SU-DHL-6 (cell line): ENCODE data around the gene CTNNBIP1.

Experiments
- H2AFZ ChIP-seq: fragments of 200-600 bp; sonication (generic); 2 replicates; pipeline ENCODE4 v1.6.1; 2014; ENCODE audit warnings: low read depth, mild to moderate bottlenecking, moderate library complexity, mixed read lengths, antibody characterized with exemption, low read length; ENCODE audit not compliant: severe bottlenecking
- H3F3A ChIP-seq: fragments of 200-600 bp; shearing (Covaris generic); 2 replicates; pipeline ENCODE4 v1.6.0; 2016; ENCODE audit warnings: antibody characterized with exemption, mild to moderate bottlenecking; ENCODE audit not compliant: insufficient read depth
- H3K27ac ChIP-seq: fragments of 200-600 bp; sonication (generic); 2 replicates; pipeline ENCODE4 v1.5.1; 2016; ENCODE audit warnings: low read depth, mild to moderate bottlenecking, low read length, moderate library complexity, mixed read lengths
- H3K27me3 ChIP-seq: fragments of 200-600 bp; sonication (generic), shearing (Covaris generic); 2 replicates; pipeline ENCODE4 v1.6.0; 2014; ENCODE audit warnings: mild to moderate bottlenecking, low read length
- H3K36me3 ChIP-seq: fragments of 200-600 bp; sonication (generic); 2 replicates; pipeline ENCODE4 v1.6.1; 2014; ENCODE audit warnings: mild to moderate bottlenecking, low read length, mixed read lengths
- H3K4me2 ChIP-seq: fragments of 300-600, 200-600 bp; shearing (Covaris generic), sonication (generic); 2 replicates; pipeline ENCODE4 v1.6.0; 2014; ENCODE audit warnings: low read length, low read depth, mild to moderate bottlenecking; ENCODE audit not compliant: poor library complexity, severe bottlenecking
- H3K4me3 ChIP-seq: fragments of 200-600 bp; sonication (generic); 2 replicates; pipeline ENCODE4 v1.5.1; 2014; ENCODE audit warnings: antibody characterized with exemption, low read length, mild to moderate bottlenecking, mixed read lengths; ENCODE audit not compliant: insufficient read depth, poor library complexity, severe bottlenecking
- H3K79me2 ChIP-seq: fragments of 200-600 bp; sonication (generic); 2 replicates; pipeline ENCODE4 v1.6.1; 2014; ENCODE audit warnings: mild to moderate bottlenecking, low read length, moderate library complexity; ENCODE audit not compliant: insufficient read depth
- H3K9ac ChIP-seq: fragments of 200-600 bp; sonication (generic); 2 replicates; pipeline ENCODE4 v1.7.0; 2014; ENCODE audit warnings: mild to moderate bottlenecking, low read length
- H3K9me2 ChIP-seq: fragments of 200-600 bp; sonication (generic); replicated peaks from 2 replicates; pipeline ENCODE4 v1.6.1; 2014; ENCODE audit warnings: low read length; ENCODE audit not compliant: insufficient read depth
- H3K9me3 ChIP-seq: fragments of 200-600 bp; sonication (generic); 2 replicates; pipeline ENCODE4 v1.6.1; 2014; ENCODE audit warnings: low read length, mixed read lengths; ENCODE audit not compliant: insufficient read depth
- H4K20me1 ChIP-seq: fragments of 200-600 bp; sonication (generic); 2 replicates; pipeline ENCODE4 v1.6.1; 2014; ENCODE audit warnings: low read depth, mild to moderate bottlenecking, antibody characterized with exemption, low read length, moderate library complexity, mixed read lengths
- CTCF ChIP-seq: fragments of 200-600 bp; sonication (generic); IDR thresholded peaks from one replicate; pipeline ENCODE4 v1.5.1; 2017; ENCODE audit warnings: antibody characterized with exemption, mild to moderate bottlenecking, low read length, moderate library complexity; ENCODE audit not compliant: insufficient read depth, poor library complexity, severe bottlenecking
- EZH2phosphoT487 ChIP-seq: fragments of 200-600 bp; sonication (generic), shearing (Covaris generic); conservative IDR thresholded peaks from 2 replicates; pipeline ENCODE4 v1.6.1; 2018; ENCODE audit warnings: mild to moderate bottlenecking, antibody characterized with exemption, low read length, moderate library complexity, mixed read lengths

The CTNNBIP1 gene

GRCh38 chr1:9846611-9847171 lies 63.4 kb downstream of the CTNNBIP1 start:
- Histone ChIP-seq H3K27me3 (no peaks in the 10 kb centered on the region), H3K4me2 (no peak overlapping the region), H3K4me3 (no peak overlapping the region), H3K9me3 (no peaks in the 10 kb centered on the region), H3K9ac (no peak overlapping the region), H3K36me3 (no peaks in the 10 kb centered on the region), H3F3A (peaks cover 24% of the 10 kb centered on the region), H3K27ac (no peak overlapping the region), H3K79me2 (peaks cover 11% of the 10 kb centered on the region), H3K9me2 (no peaks in the 10 kb centered on the region), H2AFZ (no peak overlapping the region), H4K20me1 (no peaks in the 10 kb centered on the region)
- no peak for TF ChIP-seq CTCF
- TF ChIP-seq EZH2phosphoT487: no peak

GRCh38 chr1:9845914-9846313 lies 64.2 kb downstream of the CTNNBIP1 start:
- Histone ChIP-seq H3K79me2 (peaks cover 4% of the 10 kb centered on the region), H4K20me1 (no peaks in the 10 kb centered on the region), H3K4me3 (no peak overlapping the region), H3K4me2 (no peak overlapping the region), H3F3A (peaks cover 24% of the 10 kb centered on the region), H3K36me3 (no peaks in the 10 kb centered on the region), H3K27me3 (no peaks in the 10 kb centered on the region), H3K27ac (no peak overlapping the region), H3K9me2 (no peaks in the 10 kb centered on the region), H2AFZ (no peak overlapping the region), H3K9me3 (no peaks in the 10 kb centered on the region), H3K9ac (no peak overlapping the region)
- TF ChIP-seq EZH2phosphoT487 (no peak), CTCF (no peak)

GRCh38 chr1:9844756-9845155 lies 65.3 kb downstream of the CTNNBIP1 start:
- Histone ChIP-seq H3K27ac (no peak overlapping the region), H3K4me2 (no peak overlapping the region), H3K9me3 (no peaks in the 10 kb centered on the region), H3F3A (peaks cover 15% of the 10 kb centered on the region), H3K9ac (no peak overlapping the region), H3K9me2 (no peaks in the 10 kb centered on the region), H3K27me3 (no peaks in the 10 kb centered on the region), H3K4me3 (no peak overlapping the region), H2AFZ (no peak overlapping the region), H4K20me1 (no peaks in the 10 kb centered on the region), H3K36me3 (no peaks in the 10 kb centered on the region), H3K79me2 (no peaks in the 10 kb centered on the region)
- no peak for TF ChIP-seq CTCF
- no peak for TF ChIP-seq EZH2phosphoT487
